GM18511 (cell line): ENCODE results near the gene EGFLAM.

Source experiments
- ATAC-seq: cut with Tn5 transposase; IDR thresholded peaks from one replicate; pipeline ENCODE4 v1.9.1; 2021; ENCODE audit warnings: mild to moderate bottlenecking, moderate library complexity; ENCODE audit not compliant: unreplicated experiment

The EGFLAM gene

DNA sequence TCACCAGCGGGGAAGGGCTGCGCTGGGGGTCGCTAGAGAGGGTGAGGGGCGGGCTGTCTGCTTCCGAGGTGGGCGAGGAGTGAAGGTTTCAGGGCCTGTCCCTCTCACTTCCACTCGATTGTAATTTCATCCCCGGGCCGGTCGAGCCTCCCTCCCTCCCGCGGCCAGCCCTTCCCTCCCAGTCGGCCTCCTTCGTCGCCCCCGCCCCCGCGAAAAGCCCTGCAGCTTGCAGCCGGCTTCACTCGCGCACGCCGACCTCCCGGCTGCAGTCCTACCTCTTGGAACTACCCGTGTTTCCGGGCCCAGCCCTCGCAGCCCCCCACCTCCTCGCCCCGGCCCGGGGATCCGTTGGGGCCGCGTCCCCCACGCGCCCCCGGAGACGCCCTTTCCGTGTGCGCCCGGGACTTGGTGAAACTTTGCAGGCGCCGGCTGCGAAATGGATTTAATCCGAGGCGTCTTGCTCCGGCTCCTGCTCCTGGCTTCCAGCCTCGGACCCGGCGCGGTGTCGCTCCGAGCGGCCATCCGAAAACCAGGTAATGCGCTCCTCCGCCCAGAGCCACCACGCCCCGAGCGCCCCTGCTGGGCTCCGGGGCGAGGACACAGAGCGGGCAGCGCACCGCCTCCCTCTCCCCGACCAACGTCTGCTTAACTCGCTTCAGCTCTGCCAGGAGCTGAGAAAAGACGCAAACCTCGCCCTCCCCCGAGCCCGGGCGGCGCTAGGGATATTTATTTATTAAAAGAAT lies at the start of gene EGFLAM:
EGFLAM (plus strand) TSS at position 241 of the 743 bp plus-strand sequence; CDS start at position 437, 196 bp downstream.
- ATAC-seq = no peak

DNA sequence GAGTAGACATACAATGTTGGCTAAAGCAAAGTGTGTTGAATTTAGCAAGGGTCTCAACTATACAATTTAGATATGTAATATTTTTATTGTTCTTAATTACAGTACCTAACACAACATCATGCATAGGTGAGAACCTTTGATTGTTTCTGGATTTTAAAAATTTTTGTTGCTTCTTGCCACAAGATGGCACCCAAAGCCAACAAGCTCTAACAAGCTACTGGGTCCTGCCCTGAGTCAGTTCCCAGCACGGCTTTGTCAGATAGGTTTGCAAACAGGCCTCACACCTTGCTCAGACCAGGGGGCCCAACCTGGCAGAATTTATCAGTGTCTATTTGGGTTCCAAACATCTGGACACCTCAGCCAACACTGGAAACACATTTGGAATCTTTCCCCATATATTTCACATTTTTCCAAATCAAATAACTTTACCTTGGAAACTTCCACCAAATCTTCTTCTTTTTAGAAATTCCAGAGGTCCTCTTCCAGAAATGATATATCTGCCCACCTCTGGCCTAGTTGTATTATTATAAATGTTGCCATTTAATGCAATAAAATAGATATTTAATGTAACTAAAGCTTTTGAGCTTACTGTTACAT lies 49.5 kb upstream of the EGFLAM start:
- ATAC-seq = no peak

DNA sequence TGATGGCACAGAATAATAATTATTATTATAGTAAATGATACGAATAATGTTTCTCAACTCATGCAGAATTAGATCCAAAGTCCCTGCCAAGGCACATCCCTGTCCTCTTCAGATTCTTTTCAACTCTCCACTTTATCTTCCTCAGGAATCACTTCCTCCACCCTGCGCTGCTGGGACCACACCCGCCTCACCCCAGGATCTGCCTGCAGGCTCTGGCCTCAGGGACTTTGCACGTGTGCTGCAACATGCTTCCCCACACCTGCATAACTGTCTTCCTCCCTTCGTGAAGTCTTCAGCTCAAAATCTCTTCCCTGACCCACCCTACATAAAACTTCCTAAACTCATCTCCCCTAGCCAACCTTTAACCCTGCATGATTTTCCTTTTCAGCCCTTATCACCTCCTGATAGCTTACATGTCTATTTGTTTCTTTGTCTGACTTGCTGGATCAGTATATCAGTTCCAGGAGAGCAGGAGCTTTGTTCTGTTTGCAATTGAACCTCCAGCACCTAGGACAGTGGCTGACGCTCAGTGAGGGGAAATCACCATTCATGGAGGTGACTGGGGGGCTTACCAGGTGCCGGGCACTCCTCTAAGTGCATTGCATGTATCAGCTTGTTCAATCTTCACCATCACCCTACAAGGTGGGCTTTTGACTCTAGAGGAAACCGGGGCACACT lies 47.5 kb upstream of the EGFLAM start:
- no peak for ATAC-seq

DNA sequence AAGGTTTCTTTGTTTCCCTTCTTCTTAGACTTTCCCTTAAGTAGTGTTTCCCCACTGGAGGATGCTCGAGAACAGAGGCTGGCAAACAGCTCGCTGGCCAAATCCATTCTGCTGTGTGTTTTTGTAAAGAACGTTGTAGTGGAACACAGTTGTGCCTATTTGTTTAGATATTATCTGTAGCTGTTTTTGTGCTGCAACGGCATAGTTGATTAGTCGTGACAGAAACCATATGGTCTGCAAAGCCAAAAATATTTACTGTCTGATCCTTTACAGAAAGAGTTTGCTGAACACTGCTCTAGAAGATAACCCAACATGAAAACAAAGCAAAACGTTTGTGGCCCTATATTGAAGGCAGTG lies 47.0 kb upstream of the EGFLAM start:
- ATAC-seq = no peak

DNA sequence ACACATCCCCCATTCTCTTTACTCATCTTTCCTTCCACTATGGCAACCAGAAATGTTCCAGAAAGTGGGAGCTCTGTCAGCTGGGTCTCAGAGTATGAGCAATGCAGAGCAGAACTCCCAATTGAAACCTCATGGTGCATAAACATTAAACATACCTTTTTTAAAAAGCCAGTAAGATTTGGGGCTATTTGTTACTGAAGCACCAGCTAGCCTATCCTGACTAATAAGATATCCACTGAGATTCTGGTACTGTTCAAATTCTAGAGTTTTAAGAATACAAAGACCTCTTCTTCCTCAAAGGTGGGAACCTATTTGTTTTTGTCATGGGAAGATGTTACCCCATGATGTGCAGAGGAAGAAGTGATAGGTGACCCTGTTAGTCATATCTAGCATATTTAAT lies 46.1 kb upstream of the EGFLAM start:
- no peak for ATAC-seq

DNA sequence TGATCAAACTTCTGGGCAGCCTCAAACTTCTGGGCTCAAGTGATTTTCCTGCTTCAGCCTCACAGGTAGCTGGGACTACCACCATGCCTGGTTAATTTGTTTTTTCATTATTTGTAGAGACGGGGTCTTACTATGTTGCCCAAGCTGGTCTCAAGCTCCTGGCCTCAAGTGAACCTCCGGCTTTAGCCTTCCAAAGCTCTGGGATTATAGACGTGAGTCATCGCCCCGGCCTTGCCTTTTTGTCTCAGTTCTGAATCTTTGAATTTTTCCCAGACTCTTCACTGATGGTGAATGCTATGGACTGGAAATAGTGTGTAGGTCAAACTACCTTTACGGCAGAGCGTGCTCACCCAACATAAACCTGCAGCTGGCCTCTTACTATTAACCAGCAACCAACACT lies 32.3 kb upstream of the EGFLAM start:
- no peak for ATAC-seq

DNA sequence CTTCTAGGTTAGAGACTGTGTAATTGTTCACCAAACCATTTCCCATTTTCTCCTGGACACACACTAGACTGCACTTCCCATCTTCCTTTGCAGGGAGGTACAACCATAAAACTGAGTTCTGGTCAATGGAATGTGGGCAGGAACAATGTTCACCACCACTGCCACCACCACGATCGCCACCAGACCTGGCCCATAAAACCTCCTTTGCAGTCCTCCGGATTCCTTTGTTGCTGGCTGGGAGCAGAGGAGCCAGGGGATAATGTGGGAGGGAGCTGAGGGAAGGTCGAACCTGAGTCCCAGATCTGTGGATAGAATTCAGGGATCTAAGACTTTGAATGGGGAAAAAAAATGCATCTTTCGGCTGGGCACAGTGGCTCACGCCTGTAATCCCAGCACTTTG lies 29.4 kb upstream of the EGFLAM start:
- ATAC-seq = no peak

DNA sequence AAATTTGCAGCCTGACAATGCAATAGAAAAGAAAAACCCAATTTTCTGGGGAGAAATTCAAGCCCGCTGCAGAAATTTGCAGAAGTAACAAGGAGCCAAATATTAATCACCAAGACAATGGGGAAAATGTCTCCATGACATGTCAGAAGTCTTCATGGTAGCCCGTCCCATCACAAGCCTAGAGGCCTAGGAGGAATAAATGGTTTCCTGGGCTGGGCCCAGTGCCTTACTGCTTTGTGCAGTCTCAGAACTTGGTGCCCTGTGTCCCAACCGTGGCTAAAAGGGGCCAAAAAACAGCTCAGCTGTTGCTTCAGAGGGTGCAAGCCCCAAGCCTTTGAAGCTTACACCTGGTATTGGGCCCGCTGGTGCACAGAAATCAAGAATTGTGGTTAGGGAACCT lies 23.6 kb upstream of the EGFLAM start:
- ATAC-seq = no peak

DNA sequence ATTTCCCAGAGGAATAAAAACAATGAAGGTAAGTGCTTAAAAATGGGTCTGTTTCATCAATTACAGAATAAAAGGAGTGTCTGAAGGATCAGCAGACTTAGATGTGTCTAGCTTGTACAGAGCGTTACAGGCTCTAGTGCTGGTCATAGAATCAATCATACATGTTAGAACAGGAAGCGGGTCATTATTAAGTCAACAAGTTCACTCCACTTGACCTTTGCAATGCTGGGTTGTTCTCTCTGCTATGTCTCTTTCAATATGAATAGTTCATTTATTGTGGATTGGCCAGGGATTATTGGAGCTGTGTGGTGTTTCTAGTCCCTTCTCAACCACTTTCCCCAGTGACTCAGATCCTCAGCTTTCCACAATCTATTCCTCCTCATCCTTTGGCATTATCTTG lies 20.7 kb upstream of the EGFLAM start:
- ATAC-seq = no peak

DNA sequence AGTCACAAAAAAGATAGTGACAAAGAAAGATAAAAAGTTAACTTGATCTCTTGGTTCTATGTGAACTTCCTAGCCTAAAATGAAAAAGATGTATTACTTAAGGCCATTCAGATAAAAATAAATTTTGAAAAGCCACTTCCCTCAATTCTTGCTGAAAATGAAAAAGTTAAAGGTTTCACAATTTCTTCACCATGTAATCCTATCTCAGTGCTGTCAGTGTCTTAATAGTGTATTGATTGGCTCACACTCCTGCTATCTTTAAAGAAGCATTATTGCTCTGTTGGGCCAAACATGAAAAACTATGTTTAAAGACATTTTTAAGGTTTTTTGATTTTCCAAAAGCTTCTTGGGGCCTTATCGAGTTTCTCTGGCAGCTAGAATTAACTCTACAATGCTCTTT lies 18.1 kb upstream of the EGFLAM start:
- ATAC-seq = no peak

DNA sequence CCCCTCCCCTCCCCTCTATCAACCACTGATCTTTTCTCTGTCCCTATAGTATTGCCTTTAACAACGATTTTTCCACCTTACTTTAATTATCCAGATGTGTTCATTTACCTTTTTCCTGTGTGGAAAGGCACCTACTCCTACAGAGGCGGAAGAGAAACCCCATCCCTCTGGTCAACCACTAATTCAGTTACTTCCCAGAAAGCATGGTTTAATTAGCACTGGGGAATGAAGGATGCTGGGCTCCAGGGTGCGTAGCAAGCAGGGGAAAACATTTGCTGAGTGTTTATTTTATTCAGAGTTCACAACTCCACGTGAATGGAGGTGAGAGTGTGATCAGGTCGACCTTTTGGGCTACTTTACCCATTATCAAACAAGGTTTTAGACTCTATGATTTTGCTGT lies 16.7 kb upstream of the EGFLAM start:
- ATAC-seq = no peak

DNA sequence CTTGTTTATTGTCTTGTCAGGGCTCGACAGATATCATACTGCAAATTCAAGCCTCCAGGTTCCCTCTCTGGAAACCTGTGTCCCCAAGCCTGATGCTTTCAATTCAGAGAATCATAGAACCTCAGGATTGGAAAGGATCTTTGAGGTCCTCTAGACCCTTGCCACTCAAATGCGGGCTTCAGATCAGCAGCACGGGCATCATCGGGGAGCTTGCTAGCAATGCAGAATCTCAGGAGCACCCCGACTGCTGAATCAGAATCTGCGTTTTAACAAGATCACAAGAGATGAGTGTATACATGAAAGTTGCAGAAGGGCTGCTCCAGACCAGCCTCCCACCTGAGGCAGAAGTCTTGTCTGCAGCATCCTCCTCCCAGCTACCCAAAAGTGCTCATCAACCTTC lies 13.1 kb upstream of the EGFLAM start:
- ATAC-seq = no peak

DNA sequence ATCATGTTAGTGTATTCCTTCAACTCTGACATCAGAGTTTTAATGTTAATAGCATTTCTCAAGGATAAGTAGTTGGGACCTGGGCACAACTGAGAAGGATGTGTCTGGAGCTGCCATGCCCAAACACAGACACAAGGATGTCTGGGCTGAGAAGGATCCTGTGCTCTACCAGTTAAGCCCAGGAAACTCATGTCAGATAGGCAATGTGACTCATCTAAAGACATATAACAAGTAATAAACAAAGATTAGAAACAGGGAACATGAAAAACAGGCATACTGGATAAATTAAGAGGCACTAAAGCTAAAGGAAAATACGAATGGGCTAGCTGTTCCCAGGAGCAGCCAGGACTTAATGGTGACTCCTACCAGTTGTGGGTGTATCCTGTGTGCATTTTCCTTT lies 9.1 kb upstream of the EGFLAM start:
- no peak for ATAC-seq

DNA sequence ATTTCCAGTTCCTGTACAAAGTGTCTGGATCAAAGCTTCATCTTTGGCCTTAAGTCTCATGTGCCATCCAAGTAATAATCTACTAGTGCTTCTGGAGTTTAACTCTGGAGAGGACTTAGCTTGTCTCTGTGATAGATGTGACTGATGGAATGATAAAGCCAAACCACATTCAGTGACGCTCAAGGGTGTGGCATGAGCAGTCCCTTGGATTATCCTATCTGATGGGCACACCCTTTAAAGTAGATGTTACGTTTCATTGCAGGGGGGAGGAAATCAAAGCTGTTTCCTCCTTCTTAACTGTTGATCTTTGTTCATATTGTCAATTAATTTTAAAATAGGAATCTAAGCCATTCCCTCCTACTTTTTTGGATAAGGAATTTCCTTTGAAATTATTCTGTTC lies 8.5 kb upstream of the EGFLAM start:
- no peak for ATAC-seq

DNA sequence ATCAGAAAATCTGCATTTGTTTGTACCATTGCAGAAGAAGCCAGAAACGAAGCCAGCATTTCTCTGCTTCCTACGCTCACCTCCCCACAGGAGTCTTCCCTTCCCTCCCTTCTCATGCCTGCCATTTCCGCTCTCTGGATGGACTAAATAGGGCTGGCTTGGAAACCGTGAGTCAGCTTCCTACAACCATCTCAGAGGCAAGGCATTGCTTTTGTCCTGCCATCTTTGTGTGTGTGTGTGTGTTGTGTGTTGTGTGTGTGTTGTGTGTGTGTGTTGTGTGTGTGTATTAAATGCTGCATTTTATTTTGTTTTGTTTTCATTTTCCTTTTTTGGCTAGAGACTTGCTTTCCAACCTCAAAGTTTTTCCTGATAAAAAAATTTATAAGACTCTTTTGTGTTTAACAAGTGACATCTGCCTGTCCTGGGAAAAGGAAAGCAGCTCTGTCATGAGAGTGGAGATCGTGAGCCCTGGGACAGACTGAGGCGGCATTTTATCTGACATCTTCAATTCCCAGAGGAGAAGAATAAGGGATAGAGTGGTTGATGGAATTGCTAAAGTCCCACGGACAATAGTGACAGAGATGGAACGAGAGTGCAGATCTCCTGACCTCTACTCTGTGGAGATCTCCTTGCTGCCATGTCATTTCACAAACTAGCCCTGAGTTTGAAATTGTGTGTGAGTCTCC lies 7.5 kb upstream of the EGFLAM start:
- no peak for ATAC-seq

DNA sequence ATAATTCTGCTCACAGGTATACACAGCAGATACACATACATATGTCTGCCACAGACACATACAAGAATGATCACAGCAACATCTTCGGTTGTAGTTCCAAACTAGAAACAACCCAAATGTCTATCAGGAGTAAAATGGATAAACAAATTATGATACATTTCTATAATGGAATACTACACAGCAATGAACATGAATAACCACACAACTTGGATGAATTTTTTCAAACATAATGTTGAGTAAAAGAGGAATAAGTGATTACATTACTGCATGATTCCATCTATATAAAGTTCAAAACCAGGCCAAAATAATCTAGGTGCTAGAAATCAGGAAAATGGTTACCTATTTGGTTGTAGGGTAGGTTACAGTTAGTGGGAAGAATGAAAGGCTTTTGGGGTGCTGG lies 4.6 kb upstream of the EGFLAM start:
- no peak for ATAC-seq

DNA sequence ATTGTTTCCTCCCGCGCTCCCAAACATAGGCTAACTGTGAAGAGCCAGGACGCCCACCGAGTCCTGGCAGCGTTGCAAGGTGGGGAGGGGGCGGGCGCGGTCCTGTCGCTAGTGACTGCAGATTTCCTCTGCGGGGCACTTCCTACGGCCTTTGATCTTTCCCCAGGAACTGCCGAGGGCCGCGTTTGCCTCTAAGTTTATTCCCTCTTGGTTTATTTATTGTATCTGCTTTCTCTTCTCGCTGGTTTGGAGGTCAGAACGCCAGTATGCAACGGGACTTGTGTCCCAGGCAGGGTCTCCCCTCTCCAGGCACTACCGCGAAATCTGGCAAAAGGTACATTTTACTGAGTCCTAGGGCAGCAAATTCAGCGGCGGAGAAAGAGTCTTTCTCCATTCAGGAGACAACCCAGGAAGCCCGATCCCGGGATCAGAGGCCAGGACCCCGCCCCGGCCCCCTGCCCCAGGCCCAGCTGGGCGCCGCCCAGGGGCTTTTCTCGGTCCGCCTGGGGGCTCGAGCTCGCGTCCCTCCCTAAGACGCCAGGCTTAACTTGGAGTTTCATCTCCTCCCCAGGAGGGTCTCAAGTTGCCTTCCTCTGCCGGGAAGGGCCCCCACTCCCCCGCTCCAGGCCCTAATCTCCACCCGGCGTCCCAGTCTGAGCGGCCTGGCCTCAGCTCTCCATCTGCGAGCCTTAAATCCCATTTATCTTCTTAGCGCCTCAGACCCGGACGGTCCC lies 884 bp upstream of the EGFLAM start:
- no peak for ATAC-seq

DNA sequence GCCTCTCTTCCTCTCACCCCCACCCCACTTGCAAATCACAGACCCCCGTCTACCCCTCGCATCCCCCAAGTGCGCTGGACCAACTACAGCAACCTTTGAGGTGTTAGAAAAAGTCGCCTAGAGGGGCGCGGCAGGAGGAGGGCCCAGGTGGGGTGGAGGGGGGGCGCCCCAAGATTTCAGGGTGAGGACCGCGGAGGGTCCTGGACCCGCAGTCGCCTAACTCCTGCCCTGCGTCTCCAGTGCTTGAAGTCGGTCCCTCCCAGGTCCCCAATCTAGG lies 379 bp upstream of the EGFLAM start:
- ATAC-seq = no peak

DNA sequence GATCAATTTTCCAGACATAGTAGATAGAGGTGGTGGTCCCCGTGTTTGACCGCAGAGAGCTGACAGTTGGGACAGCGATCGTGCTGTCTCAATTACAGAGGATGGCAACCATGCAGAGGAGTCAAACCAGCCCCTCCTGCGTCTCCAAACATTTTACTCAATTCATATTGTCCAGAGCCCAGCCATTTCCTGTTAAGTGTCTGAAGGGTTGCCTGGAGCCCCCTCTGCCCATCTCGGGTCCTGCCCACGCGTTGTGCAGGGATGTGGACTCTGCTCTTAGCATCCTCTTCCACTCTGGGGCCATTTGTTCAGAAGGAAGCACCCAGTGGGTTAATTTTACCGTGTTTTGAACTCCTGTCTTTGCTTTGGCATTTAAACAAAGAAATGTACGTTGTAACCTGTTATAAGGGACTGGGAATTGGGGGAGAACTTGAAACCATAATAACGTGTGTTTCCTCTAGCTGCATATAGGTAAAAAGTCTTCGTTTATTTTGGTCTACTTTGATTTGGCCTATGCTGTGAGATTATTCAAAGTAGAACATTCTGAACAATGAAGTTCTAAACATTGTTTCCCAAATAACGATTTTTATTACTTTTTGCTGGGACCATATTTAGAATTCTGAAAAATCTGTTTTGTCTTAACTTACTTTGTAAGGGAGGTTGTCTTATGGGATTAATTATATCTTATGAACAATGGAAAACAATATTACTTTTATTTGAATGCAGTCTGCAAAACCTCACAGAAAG lies 876 bp downstream of the EGFLAM start:
- no peak for ATAC-seq

DNA sequence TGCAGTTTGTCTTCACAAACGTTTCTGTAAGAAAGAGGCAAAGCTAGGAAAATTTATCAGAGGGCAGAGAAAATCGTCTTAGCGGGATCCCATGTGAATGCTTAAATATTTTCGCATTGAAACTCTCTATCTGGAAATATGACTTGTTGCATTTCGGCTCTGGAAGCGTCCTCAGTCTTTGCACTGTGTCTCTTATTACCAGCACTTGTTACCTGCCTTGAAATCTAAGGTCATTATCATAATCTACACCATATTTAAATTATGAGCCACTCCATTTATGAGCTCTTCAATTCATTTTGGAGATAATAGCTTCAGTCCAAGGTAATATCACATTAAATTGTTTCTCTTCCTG lies 1.4 kb downstream of the EGFLAM start:
- ATAC-seq = no peak

DNA sequence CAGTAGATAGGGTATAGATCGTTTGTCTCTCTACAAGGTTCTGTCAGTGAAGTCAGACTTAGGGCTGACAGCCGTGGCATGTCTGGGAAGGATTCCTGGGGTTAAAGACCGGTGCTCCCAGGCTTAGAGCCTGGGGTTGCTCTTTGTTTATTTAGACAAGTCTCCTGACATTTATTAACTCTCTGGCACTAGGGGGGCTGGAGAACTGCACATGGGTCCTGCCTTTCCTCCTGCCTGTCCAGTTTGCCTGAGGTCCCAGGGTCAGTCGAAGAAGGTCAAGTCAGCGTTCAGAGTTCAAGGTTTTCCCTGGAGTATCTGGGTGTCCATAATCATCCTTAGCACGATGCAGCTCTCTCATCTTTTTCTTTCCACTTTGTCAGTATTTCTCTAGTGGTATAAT lies 5.6 kb downstream of the EGFLAM start:
- ATAC-seq = no peak
